CD4-positive, alpha-beta T cell treated with Interferon gamma for 1 hour (primary cell): ENCODE results near the gene FAM184B.

ENCODE experiments used
- DNase-seq: peaks from one replicate; pipeline ENCODE4 v3.0.0-alpha.2; 2020

FAM184B gene

DNA sequence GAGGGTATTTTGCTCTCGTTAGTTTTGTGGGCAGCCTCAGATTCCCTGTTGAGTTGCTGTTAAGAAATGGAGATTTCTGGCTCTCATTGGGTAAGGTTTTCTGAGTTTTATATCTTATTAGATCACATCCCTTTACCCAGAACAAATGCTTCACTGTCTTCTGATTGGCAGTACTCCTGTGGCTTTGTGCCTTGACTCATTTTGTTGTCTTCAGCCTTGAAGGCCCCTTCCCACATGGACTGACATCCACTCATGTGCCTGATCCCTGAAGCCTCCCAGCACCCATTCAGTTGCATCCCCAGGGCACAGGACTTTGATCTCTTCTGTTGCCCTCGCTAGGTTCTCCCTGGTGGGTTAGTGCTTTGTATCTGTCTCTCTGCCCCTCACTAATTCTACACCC is 156.6 kb downstream of the FAM184B start:
- no peak for DNase-seq

DNA sequence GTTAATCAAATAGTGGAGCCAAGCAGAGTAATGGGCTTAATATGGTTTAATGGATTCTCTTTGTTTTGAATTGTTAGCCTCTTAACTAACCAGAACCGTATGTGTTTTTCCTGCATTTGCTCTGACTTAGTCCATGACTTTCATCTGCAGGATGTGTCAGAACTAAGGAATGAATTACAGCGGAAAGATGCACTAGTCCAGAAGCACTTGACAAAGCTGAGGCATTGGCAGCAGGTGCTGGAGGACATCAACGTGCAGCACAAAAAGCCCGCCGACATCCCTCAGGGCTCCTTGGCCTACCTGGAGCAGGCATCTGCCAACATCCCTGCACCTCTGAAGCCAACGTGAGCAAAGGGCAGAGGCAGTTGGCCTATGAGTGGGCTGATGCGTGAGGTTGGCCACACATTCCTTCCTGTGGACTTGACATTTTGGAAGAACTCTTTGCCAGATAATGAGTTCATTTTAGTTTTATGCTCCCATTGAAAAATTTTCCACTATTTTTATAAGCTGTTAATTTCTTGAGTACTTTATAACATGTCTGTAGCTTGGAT is 157.9 kb downstream of the FAM184B start:
- no peak for DNase-seq

DNA sequence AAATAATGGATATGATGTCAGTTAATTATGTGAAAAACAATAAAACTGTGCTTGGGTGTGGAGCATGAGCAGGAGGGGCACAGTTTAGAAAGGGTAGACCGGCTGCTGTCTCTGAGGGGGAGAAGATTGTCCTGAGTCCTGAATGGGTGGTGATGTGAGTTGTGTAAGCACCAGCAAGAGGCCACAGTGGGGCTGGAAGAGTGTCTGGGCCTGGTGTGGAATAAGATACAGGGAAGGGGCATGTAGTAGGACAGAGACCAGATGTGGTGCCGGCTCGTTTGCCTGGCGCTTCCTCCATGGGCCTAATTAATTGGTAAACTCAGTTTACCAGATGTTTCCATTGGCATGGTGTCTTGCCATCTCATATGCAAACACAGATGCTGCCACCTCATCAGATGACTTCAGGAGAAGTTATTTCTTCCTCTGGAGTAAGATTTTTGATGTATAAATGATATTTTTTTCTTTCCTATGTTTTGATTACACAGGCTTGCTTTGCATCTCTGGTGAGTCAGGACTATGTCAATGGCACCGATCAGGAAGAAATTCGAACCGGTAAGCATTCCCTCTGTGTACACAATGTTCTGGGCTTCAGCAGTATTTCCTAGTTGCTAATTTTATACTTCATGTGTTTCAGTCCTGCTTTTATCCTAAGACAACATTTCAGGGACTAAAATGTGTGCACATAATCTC is 161.9 kb downstream of the FAM184B start:
- no peak for DNase-seq

DNA sequence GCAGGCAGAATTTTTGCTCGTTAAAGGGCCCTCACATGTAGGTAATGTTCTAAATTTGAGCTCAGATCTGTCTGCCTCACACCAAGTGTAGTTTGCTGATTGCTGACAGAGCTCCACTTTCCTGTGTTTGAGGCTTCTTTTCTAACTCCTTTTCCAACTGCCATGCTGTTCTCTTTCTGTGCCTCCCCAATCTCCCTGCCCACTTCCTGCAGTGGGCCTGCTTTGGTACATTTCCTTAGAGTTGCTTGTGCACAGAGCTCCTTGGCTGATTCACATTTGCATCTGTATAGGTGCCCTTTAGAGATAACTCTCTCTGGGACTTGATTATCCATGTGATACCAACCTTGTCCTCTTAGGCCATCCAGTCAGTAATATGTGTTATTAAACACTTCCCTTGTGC is 162.5 kb downstream of the FAM184B start:
- no peak for DNase-seq

DNA sequence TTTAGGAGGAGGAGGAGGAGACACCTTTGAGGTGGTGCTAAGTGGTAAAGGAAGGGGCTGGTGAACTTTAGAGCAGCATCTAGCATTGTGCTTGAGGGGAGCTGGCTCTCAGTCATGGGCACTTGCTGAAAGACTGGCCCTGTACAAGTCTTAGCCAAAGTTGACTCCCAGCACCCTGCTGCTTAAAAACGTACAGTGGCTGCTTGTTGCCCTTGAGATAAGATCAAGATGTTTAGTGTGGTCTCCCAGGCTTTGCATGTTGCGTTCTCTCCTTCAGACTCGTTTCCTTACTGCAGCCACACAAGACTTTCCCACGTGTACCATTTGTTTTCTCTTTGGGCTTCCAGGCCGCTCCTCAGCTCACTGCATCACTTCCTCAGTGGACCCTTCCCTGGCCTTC is 165.1 kb downstream of the FAM184B start:
- no peak for DNase-seq

DNA sequence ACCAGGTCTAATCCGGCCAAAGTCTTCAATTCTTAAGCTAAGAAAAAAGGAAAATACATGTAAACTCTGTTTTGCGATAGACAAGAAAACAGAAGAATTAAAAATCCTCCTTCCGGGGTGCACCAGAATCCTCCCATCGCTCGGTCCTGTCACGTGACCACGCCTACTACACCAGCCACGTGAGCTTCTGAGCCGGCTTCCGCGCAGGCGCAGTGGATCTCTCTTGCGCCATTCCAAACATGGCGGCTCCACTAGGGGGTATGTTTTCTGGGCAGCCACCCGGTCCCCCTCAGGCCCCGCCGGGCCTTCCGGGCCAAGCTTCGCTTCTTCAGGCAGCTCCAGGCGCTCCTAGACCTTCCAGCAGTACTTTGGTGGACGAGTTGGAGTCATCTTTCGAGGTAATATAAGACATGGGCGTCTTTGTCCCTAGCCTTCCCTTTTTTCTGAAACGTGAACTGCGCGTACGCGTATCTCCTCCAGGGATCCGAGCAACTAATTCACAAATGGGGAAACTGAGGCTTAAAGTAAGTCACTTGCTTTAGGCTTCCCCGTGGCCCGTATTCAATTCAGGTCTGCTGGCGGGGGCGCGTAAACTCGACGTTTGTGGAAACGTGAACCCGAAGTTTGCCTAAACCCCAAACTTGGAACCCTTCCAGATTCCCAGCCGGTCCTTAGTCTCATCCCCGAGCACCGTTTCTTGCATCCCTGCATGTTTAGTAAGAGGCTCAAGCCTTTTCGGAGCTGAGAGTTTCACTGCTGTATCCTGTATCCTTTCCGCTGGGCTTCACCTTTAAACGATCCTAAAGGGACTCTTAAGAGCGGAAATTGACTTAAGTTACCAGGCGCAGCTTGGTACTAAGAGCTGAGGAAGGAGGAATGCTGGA is 166.8 kb downstream of the FAM184B start, which contains the start of gene MED28:
Gene MED28 (plus strand): TSS at position 226 of the 884 bp plus-strand sequence. CDS start 14 bp downstream, at position 240.
- DNase-seq = peak; percentile 95

DNA sequence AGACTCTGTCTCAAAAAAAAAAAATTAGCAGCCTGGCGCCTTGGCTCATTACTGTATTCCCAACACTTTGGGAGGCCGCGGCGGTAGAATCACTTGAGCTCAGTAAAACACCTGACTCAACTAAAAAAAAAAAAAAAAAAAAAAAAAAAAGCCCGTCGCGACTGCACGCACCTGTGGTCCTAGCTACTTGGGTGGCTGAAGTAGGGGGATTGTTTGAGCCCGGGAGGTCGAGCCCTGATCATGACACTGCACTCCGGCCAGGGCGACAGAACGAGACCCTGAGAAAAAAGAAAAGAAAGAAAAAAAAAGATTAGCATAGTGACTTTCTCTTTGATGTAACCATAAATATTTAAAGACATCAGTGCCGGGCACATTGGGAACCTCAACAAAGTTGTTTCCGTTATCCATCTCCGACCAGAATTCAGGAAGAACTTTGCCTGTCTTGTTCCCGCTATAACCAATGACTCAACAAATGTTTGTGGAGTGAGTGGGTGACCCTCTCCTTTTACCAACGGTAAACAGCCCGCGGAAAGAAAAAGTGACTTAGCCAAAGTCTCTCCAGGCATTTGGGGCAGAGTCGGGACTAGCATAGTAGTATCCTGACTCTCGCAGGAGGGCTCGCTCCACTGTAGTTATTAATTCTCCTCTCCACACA is 167.5 kb downstream of the FAM184B start:
- DNase-seq = no peak

DNA sequence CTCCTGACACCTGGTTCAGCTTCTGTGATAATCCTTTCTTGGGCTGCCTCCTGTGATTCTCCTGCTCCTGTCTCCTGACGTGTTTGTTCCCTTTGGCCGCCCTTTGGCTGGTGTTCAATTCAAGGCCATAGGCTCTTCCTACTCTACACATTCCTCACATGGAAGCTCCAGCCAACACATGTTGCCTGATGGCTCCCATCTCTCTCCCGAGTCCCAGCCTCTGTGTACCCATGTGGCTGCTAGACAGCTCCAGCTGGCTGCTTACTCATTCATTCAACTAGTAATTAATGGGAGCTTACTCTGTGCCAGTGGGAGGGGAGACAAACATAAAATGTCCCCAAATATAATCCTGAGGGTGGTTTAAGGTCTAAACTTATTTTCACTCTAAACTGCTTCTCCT is 176.2 kb downstream of the FAM184B start:
- no peak for DNase-seq

DNA sequence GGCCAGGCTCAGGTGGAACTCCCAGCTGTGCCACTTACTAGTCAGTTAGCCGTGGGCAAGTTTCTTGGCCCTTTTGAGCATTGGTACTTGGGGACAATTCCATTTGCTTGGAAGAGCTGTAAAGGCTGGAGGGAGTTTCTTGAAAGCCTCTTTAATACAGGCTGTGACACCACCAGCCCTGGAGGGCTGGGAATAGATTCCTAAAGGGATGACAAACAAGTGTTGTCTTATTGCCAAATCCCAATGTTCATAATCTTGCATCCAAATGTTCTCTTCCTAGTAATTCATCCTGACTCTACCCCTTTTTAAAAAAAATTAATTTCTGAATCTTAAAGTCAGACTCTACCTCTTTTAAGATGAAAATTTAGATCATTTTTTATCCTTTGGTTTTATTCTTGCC is 181.6 kb downstream of the FAM184B start:
- no peak for DNase-seq

DNA sequence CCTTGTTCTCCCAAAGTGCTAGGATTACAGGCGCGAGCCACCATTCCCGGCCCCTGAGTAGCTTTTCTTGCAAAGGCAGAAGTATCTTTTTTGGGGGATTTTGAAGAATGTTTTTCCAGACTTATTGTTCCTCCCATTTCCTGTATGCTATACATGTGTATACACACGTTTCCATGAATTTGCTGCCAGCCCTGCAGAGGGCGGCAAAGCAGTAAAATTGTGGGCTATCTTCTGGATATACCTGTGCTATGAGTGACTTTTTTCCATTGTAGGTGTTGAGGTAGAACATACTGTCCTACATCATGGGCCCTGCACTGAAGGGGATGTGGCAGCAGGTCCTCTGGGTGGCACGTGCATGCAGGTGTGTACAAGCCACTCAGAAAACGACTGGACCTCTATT is 183.9 kb downstream of the FAM184B start:
- DNase-seq = no peak

DNA sequence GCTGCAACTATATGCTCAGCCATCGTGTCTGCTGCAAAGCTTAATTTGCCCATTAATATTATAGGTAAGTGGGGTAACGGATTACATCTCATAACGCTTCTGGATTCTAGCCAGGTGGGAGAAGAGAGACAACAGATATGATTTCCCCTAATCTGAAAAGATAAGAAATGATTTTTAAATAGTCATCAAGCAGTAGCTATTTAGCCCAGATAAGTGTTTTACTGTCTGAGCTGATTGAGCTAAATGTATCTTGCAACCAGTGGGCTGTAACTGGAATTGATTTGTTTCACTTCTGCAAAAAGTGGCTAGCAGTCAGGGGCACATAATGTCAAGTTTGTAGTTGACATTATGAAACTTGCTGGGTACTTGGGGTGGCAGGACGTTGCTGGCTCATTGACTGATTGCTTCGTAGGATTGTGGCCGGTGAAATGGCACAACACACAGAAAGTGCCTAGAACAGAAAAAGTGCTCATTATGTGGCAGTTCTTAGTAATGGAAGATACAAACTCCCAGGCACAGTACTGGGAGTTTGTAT is 185.9 kb downstream of the FAM184B start:
- DNase-seq = peak; percentile 28

DNA sequence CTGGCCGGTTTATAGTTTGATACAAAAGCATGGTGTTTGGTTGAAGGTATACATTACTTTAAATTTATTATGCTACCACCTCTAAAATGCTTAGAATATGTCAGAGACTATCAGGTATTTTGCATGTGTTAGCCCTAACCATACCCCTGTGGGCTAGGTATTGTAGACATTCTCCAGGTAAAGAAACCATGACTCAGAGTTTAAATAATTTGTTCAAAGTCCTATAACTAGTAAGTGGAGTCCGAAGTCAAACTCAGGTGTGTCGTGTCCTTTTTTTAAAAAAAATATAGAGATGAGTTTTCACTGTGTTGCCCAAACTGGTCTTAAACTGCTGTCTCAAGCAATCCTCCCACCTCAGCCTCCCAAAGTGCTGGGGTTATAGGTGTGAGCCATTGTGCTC is 192.1 kb downstream of the FAM184B start:
- no peak for DNase-seq

DNA sequence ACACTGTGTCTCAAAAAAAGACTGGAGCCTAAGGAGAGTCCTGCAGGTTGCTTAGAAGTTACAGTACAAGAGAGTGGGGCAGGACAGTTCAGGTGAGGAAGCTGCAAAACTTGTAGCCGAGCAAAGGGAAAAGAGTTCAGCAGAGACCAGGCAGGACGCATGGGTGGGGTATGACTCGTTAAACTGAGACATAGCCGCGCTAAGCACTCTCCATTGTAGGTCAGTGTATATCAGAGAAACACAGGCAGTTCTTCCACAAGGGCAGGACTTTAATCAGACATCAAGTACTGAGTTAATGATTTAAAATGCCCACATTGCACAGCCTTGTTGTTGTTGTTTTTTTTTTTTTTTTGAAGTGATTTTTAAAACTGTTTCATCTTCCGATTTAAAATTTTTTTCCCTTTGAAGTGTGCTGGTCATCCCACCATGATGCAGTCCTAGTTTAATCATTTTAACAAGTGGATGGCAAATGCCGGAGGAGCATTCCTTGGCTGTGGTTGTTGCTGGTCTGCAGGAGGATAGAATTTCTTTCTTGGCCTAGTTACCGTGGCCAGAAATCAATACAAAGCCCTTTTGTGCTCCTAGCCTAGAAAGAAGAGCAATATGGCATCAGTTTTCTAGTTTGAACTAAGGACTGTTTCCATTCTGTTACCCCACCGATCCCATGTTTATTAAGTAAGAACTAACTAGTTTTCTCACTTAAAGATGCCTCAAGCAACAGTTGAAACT is 194.2 kb downstream of the FAM184B start:
- DNase-seq = no peak

DNA sequence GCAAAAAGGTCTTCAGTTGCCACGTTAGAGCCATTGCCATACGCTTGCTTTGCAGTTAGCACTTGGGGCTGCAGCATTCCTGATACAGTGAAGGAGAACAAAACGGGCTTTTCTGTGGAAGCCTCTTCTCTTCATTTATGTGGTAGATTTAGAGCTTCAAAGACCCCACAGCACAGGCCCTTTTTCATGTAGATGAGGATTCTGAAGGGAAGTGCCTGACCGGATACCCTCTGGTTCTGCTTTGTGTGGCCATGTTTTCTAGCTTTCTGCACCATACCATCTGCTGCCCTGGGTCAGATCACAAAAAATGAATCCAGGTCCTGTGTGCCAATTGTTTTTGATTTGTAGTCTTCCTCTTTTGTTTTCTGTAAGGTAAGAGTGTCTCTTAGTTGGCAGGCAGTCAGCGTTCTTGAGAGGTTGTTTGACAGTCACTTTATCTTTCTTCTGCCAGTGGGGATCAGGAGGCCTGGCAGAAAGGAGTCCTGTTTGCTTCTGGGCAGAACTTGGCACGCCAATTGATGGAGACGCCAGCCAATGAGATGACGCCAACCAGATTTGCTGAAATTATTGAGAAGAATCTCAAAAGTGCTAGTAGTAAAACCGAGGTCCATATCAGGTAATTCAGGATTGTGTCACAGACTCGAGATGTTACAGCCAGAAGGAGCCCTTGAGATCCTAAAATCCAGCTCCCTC is 196.8 kb downstream of the FAM184B start:
- DNase-seq = no peak

DNA sequence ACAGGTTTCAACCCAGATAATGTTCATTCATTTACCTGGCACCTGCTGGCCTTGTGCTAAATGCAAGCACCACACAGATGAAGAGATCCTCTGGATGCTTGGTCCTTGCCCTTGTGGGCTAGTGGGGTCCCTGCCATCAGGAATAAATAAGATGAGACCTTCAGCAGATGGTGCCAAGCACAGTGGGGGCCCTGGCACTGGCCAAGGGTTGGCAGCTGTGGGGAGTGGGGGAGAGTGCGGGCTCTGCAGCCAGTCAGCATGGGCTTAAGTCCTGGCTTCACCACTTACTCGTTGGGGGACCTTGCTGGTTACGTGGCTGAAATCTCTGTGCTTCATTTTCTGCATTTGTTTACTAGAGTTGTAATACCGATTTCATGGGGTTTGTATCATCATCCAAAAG is 197.5 kb downstream of the FAM184B start:
- DNase-seq = no peak

DNA sequence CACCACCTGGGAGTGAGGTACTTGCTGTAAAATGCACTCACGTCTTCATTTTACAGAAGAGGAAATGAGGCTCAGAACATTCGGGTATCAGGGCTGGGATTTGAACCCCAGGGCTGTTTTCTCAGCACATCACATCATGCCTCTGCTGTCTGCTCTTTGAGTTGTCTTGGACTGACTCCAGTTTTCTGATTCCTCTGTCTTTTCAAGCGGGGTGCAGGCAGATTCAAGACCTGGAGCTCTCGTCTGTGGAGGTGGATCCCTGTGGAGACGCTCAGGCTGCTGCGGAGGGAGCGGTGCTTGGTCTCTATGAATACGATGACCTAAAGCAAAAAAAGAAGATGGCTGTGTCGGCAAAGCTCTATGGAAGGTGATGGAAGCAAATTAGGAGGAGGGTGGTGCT is 198.1 kb downstream of the FAM184B start:
- DNase-seq = no peak

DNA sequence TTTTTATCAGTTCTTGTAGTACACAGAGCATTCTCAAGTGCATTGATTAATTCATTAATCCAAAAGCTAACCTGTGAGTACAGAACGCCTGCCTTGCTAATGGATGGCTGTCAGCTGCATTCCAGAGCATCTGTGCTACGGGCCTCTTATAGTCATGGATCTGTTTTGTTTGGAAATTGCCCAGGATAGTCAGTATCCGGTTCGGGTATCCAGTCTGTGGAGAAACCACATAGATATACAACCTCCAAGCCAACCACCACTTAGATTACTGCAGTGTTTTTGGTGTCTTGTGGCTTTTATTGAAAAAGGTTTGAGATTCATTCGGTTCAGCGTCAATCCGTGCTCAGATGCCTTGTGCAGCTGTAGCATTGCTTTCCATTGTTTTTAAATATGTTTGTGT is 200.5 kb downstream of the FAM184B start:
- DNase-seq = no peak
